HuH-7 (cell line): Measurements from ENCODE around the gene KCNJ18.
"Not testable (repeated sequence)": the region's sequence is repeated elsewhere in the genome, so short reads cannot be mapped to it uniquely, and the experiment has no call there.

Experiments used
- DNase-seq: peaks from one replicate; pipeline ENCODE4 v3.0.0; 2011; ENCODE audit warnings: low spot score

The KCNJ18 gene

GRCh38 chr17:21702940-21703640, 10.8 kb downstream of the KCNJ18 start:
- not testable (repeated sequence) for DNase-seq

DNA sequence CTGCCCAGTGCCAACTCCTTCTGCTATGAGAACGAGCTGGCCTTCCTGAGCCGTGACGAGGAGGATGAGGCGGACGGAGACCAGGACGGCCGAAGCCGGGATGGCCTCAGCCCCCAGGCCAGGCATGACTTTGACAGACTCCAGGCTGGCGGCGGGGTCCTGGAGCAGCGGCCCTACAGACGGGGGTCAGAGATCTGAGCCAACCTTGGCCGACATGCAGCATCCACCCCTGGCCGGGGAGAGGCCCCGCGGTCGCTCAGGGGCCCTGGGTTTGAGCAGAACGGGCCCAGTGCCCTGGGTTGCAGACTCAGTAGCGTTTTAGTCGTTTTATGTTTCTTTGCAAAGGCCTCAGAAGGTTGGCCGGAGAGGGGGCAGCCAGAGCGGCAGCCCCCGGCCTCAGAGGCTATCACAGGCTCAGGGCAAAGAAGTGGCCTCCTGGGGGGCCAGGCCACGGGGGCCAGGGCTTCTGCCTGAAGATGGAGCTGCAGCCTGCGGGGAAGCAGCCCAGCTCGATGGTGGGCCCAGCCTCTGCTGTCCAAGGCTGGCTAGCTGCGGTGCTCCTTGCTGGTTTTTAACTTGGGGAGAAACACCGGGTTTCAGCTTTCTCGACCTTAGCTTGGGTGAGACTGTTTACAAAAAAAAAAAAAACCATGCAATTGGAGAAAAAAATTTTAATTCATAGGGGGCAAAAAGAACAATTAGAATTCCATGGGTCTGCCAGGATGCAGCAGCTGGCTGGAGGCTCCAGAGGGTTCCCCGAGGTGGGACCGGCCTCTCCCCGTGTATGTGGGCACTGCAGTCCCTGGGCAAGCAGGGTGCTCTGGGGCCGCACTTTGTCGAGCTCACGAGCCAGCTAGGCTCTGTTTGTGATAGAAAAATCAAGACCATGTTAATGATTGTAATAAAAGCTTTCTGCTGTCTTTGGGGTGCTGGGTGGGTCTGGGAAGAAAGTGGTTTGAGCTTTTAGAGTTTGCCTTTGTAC, 11.9 kb downstream of the KCNJ18 start:
- DNase-seq, result not testable (repeated sequence)

DNA sequence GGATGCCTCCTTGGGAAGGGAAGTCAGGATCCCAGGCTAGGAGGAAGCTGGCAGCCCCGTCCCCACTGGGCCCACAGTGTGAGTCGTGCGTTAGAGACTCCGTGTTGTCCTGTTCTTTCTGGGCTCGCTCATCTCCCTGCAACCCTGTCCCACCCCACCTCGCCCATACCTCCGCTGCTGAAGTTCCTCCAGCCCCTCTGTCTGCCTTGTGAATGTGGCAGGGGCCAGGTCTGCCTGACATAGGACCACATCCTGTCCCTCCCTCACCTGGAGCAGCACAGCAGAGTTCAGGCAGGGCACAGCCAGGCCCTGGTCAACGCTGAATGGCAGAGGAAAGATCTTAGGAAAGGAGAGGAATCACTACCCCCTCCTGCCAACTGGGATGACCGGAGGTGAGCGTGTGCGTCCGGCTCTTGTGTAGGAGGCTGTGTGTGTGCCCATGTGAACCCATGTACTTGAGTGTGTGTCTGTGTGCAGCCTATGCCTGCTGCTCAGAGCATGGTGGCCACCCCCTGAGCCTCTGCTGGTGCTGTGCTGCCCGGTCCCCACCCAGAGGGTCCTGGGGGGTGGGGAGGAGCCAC, 12.8 kb downstream of the KCNJ18 start:
- no peak for DNase-seq

- not testable (repeated sequence) for DNase-seq
Observed at GRCh38 chr17:21705746-21706145, 13.4 kb downstream of the KCNJ18 start.

DNA sequence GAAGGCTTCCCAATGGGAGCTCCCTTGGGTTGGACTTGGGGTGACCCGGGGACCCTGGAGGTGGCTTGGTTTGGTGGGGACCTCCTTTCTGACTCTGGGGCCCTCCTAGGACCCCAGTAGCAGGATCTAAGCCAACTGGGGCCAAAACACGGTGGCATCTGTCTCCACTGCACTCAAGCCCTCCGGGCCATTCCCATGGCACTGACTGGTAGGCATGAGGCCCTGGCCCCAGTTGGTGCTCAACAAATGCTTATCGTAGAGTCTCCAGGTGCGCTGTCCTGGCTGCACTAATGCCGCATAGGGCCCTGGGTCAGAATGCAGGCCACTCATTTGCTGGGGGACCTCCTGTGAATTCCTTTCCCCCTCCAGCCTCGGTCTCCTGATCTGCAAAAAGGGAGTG, 14.2 kb downstream of the KCNJ18 start:
- DNase-seq, result not testable (repeated sequence)

- DNase-seq, result not testable (repeated sequence)
Observed at GRCh38 chr17:21707131-21707530, 14.8 kb downstream of the KCNJ18 start.

DNA sequence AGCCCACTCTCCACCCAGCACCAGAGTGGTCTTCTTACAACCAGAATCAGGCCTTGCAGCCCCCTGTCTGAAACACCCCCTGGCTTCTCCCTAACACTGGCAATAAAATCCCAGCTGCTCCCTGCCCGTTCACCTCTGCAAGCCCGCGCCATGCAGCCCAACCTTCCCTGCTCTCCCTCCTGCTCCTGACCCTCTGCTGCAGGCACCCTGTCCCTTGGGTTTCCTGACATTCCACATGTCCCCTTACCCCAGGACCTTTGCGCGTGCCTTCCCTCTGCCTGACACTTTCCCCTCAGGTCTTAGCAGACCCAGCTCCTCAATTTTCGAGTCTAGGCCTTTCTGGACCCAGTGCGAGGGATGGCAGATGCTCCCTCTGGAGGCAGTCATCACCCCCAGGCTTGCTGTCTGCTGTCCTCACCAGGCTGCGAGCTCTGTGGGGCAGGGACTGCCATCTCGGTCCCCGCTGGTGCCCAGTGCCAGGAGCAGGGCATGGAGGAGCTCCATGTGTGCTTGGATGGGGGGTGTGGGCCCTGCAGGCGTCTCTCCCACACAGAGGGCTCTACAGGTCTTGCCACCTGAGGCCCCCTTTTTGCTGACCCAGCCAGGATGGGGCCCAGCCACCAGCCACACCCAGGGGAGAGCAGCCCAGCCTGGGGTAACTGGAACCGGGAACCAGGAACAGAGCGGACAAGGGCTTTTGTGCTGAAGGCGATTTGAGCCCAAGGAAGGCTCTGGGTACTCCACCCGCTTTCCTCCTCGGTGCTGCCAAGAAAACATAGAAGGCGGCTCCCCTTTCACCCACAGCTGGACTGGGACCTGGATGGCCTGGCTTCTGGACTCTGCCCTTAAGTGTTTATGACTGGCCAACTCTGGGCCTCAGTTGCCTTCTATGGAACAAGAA, 15.6 kb downstream of the KCNJ18 start:
- not testable (repeated sequence) for DNase-seq

DNA sequence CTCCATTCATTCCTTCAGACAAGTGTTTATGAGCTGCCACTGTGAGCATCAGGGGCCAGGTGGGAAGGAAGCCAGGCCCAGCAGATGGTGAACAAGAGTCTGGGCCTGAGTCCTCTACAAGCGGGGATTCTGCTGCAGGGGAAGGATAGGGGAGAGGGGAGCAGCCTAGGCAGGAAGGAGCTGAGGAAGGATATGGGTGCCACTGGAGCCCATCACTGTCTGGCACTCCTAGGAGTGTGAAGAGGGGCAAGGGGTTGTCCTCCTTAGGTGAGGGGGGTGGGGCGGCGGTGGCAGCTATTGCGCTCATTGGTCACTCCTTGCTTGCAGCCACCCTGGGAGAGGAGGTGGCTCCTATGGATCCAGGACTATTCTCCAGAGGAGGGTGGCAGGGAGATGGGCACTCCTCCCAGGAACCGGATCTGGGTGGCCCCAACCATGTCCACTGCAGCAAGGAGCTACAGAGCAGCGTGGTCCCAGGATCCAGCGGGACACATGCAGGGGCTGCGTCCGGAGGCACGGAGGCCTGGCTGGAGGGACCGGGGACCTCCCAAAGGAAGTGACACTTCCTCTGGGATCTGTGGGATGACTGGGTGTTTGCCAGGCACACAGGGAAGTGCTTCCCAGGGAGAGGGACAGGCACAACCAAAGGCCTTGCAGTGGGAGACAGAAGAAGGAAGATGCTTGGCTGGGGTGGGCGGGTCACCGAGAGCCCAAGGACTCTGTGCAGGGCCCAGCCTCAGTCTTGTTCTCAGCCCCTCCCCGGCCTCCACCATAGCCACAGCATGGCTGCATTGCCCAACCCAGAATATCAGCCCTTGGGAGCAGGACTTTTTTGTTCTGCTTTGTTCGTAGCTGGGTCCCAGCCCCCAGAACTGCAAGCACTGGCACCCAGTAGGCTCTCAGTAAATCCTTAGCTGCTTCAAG, 16.6 kb downstream of the KCNJ18 start:
- DNase-seq, result not testable (repeated sequence)

- DNase-seq, result not testable (repeated sequence)
Observed at GRCh38 chr17:21709994-21710393, 17.7 kb downstream of the KCNJ18 start.

DNA sequence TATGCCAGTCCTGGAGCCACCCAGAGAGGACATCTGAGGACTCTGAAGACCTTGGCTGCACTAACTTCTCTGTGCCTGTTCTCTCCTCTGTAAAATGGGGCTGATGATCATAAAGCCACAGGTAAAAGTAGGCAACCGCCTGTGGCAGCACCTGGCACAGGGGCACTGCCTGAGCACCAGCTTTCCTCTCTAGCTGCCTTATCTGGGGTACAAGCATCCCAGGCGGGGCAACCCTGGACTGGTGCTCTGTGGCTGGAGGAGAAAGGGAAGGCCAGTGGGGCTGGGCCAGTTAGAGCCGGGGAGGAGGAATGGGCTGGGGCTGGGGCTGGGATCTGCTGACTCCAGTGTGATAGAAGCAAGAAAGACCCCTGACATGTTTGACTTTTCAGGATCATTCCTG, 18.2 kb downstream of the KCNJ18 start:
- DNase-seq, result not testable (repeated sequence)

- DNase-seq, result no peak
Observed at GRCh38 chr17:21711182-21711581, 18.9 kb downstream of the KCNJ18 start.

GRCh38 chr17:21713020-21713419, 20.7 kb downstream of the KCNJ18 start:
- not testable (repeated sequence) for DNase-seq

- not testable (repeated sequence) for DNase-seq
Observed at GRCh38 chr17:21713631-21714030, 21.3 kb downstream of the KCNJ18 start.

DNA sequence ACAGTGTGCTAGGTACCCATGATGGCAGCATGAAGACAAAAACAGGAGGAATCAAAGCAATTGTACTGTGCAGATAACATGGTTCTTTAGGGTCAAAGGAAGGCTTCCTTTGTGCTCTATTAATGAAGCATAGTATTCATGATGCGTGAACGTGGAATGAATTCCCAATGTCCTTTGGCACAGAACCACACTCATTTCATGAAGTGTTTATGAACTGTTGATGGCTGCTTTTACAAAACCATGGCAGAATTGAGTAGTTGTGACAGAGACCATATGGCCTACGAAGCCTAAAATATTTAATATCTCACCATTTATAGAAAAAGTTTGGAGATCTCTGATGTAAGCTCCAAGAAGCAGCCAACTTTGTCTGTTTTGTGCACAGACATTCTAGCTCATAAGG, 22.4 kb downstream of the KCNJ18 start:
- DNase-seq, result not testable (repeated sequence)

- DNase-seq, result not testable (repeated sequence)
Observed at GRCh38 chr17:21715877-21716276, 23.6 kb downstream of the KCNJ18 start.

DNA sequence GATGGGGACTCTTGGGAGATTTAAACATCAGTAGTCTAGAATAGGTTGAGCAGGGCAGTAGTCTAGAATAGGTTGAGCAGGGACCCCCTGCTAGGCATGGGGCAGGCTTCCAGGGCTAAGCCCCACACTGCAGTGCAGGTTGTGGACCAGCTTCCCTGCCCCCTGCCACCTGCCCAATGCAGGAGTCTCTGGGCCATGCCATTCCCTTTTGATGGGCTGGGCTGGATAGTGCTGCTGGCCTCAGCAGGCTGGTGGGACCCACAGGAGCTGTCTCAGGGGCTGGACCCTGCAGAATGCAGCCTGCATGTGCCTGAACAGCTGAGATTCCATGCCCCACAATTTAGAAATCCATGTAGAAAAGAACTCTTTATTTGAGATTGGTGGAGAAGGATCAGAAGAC, 26.6 kb downstream of the KCNJ18 start:
- DNase-seq, result not testable (repeated sequence)

GRCh38 chr17:21719511-21720226, 27.3 kb downstream of the KCNJ18 start:
- not testable (repeated sequence) for DNase-seq

DNA sequence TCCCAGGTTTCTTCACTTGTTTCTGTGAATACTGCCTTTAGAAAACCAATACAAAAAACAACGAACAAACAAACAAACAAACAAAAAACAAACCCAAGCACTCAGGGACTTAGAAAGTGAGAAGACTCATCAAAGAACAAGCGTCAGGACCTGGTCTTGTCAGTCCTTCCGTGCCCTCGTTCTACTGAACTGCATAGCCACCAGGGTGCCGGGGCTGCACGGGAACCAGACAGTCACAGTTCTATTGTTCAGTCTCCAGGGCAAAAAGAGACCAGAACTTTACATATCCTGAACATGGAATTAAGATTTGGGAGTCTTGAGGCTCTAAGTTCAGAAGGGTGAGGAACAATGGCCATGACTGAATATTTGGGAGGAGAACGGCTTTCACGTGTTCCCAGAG, 28.2 kb downstream of the KCNJ18 start:
- DNase-seq, result not testable (repeated sequence)

DNA sequence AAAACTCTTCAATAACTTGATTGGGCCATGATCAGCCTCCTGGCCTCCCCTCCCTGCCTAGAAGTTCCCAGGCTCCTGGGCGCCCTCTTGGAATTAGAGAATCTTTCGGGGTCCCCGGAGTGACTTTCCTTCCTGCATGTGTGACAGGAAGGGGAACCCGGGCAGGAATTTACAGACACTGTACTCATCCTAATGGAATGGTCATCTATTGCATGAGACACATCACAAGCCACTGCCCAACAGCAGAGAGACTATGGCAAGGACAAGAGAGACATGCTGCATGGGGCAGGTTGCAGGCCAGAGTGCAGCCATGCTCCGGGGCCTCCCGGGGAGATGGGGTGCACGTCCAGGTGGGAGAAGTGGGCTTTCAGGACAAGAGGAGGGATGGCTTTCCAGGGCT, 29.9 kb downstream of the KCNJ18 start:
- not testable (repeated sequence) for DNase-seq
